Muscle of leg (tissue), 11 donors: ENCODE results near the gene RFK. TPM values are rescaled to one million over a fixed set of nuclear protein-coding genes. Genes with fewer than 3 reads are reported as not detected.
A peak's percentile ranks its signal among the peaks of the same experiment; 100 is the strongest.

Source experiments
- DNase-seq: peaks from one replicate; pipeline ENCODE4 v3.0.0; 2013
- H3K27ac ChIP-seq: one replicate; pipeline ENCODE4 v1.5.1; 2013; ENCODE audit warnings: mild to moderate bottlenecking, low read length, control low read depth
- H3K27me3 ChIP-seq: one replicate; pipeline ENCODE4 v1.6.1; 2013; ENCODE audit warnings: low read length; ENCODE audit not compliant: control insufficient read depth, insufficient read depth
- H3K36me3 ChIP-seq: one replicate; pipeline ENCODE4 v1.6.1; 2013; ENCODE audit warnings: low read length; ENCODE audit not compliant: control insufficient read depth, insufficient read depth
- H3K4me1 ChIP-seq: one replicate; pipeline ENCODE4 v1.6.1; 2013; ENCODE audit warnings: low read length; ENCODE audit not compliant: control insufficient read depth, insufficient read depth
- H3K4me3 ChIP-seq: one replicate; pipeline ENCODE4 v1.5.1; 2013; ENCODE audit warnings: low read length, control low read depth
- H3K9me3 ChIP-seq: replicated peaks from 2 replicates; pipeline ENCODE4 v1.6.1; 2013; ENCODE audit warnings: low read depth, low read length; ENCODE audit not compliant: control insufficient read depth
- WGBS: methylation state at CpG from one replicate; pipeline ENCODE4 v1.1.5; 2013; ENCODE audit warnings: missing lambda C conversion rate; ENCODE audit not compliant: insufficient coverage; 5-methylcytosine and 5-hydroxymethylcytosine counted together
- polyA plus RNA-seq, 8 donors: library from polyadenylated mRNA; unstranded; fragments of 120-200 nt; gene quantifications; one replicate each; pipeline versions ENCODE4 v1.2.1 to v1.2.3, GENCODE V29; 2013; ENCODE audit warnings: inconsistent platforms in 1 of 8, low replicate concordance in 1 of 8; ENCODE audit not compliant: insufficient read length in 8 of 8, insufficient read depth in 1 of 8
- total RNA-seq: library from RNA; stranded (reverse); fragments of 120-200 nt; gene quantifications from one replicate; pipeline ENCODE4 v1.2.4, GENCODE V29; 2013

Gene RFK
- total and polyA plus RNA-seq, 9 donors: 10.6 to 15.8 (median 12.6) TPM

DNA sequence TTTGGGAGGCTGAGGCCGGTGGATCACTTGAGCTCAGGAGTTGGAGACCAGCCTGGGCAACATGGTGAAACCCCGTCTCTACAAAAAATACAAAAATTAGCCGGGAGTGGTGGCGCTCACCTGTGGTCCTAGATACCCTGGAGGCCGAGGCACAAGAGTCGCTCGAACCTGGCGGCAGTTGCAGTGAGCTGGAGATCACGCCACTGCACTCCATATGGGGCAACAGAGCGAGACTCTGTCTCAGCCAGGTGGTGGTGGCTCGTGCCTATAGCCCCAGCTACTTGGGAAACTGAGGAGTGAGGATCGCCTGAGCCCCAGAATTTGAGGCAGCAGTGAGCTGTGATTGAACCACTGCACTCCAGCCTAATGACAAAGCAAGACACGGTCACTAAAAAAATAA is 2.4 kb upstream of the RFK start:
- no peak overlapping the region for H3K27ac ChIP-seq
- 95% methylated on average over 13 of the region's 13 CpGs for WGBS
- H3K4me3 ChIP-seq: no peak overlapping the region
- no peak for DNase-seq
- H3K4me1 ChIP-seq: peaks cover 6% of the 10 kb centered on the region
- H3K27me3 ChIP-seq: no peaks in the 10 kb centered on the region
- no peaks in the 10 kb centered on the region for H3K9me3 ChIP-seq
- peaks cover 2% of the 10 kb centered on the region for H3K36me3 ChIP-seq

DNA sequence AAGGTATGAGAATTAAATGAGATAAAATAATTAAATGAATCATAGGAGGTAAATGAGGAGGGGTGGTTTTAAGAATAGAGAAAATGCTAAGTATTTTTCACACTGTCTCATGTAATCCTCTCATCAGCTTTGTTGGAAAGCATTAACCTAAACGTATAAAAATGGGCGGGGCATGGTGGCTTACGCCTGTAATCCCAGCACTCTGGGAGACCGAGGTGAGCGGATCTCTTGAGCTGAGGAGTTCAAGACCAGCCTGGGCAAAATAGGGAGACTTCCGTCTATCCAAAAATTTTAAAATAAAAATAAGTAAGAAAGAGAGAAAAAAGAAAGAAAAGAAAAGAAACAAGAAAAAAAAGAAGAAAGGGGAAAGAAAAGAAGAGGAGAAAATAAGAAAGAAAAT is 1.9 kb upstream of the RFK start:
- 67% methylated on average over 3 of the region's 6 CpGs for WGBS

DNA sequence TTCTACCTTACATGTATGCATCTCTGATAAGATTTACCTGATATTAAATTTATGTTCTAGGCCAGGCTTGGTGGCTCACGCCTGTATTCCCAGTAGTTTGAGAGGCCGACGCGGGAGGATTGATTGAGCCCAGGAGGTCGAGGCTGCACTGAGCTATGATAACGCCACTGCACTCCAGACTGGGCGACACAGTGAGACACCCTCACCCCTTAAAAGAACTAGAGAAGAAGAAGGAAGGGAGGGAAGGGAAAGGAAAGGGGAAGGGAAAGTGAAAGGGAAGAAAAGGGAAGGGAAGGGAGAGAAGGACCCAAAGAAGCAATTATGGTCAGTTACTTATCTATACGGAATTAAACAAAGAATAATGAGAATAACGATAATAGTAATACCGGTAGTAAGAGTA is 1.2 kb upstream of the RFK start:
- Histone ChIP-seq H3K36me3 (peaks cover 3% of the 10 kb centered on the region), H3K4me3 (no peak overlapping the region), H3K4me1 (peaks cover 6% of the 10 kb centered on the region), H3K27ac (peak overlapping the region; percentile 98), H3K27me3 (no peaks in the 10 kb centered on the region), H3K9me3 (no peaks in the 10 kb centered on the region)
- no peak for DNase-seq
- WGBS: 80% methylated on average over 2 of the region's 10 CpGs

More for the DNA sequence above, 1.9 kb upstream of the RFK start:
- H3K36me3 ChIP-seq: peaks cover 3% of the 10 kb centered on the region
- no peaks in the 10 kb centered on the region for H3K9me3 ChIP-seq
- H3K4me3 ChIP-seq: no peak overlapping the region
- no peak for DNase-seq
- no peaks in the 10 kb centered on the region for H3K27me3 ChIP-seq
- peaks cover 6% of the 10 kb centered on the region for H3K4me1 ChIP-seq
- H3K27ac ChIP-seq: no peak overlapping the region

DNA sequence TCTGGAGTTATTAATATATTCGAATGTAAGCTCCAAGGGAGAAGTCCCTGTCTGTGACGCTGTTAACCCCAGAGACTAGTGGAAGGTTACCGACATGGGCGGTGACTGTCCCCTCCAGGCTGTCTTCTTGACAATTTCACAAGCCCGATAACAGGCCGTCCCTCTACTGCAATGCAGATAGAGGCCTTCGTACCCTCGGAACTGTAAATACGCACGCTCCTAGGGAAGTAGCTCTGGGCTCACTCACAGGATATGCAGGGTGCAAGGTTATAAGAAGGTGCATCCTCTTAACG is 680 bp upstream of the RFK start:
- Histone ChIP-seq H3K36me3 (peaks cover 3% of the 10 kb centered on the region), H3K4me1 (peaks cover 6% of the 10 kb centered on the region), H3K27ac (peak overlapping the region; percentile 98), H3K9me3 (no peaks in the 10 kb centered on the region), H3K27me3 (no peaks in the 10 kb centered on the region), H3K4me3 (peak overlapping the region; percentile 90)
- DNase-seq: no peak
- 10% methylated on average over 2 of the region's 11 CpGs for WGBS

DNA sequence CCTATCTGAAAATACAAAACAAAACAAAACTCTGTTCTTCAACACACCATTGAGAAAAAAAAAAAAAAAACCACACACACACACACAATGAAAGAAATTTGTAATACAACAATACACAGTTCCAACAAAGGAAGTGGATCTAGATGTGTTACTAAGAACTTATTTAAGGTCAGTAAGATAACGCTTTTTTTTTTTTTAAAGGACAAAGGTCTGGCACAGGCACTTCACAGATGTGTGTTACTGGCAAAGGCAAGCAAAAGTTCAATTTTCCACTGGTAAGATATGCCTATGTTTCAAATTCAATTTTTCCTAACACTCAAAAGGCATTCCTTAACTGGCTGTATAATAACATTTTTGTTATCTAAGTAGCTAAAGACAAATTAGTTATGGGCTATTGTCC is 3.6 kb downstream of the RFK start:
- H3K27me3 ChIP-seq: no peaks in the 10 kb centered on the region
- peaks cover 11% of the 10 kb centered on the region for H3K36me3 ChIP-seq
- no peaks in the 10 kb centered on the region for H3K9me3 ChIP-seq
- H3K27ac ChIP-seq: no peak overlapping the region
- WGBS: no CpG with 5 or more reads among the region's 1 CpG
- H3K4me3 ChIP-seq: no peak overlapping the region
- no peak for DNase-seq
- H3K4me1 ChIP-seq: peaks cover 6% of the 10 kb centered on the region

DNA sequence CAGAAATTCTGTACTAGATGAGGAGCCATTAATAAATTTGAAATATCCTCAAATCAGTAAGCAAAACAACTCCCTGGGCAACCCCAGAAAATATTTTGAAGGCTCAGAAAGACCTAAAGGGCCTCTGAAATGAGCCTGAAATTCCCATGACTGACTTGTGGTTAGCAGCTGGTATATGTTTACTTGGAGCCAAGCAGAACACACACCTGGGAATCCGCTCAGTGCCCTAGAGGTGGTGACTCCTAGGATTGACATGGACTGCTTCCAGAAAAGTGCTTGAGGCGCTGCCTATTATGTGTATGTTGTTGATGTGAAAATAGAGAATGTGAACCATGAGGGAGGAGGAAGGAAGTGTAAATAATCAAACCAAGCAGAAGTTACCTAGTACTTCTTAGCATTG is 14.7 kb downstream of the RFK start:
- Histone ChIP-seq H3K27me3 (no peaks in the 10 kb centered on the region), H3K27ac (no peak overlapping the region), H3K4me3 (no peak overlapping the region), H3K36me3 (no peaks in the 10 kb centered on the region), H3K4me1 (peaks cover 3% of the 10 kb centered on the region), H3K9me3 (no peaks in the 10 kb centered on the region)
- 63% methylated on average over 1 of the region's 2 CpGs for WGBS
- DNase-seq: no peak

DNA sequence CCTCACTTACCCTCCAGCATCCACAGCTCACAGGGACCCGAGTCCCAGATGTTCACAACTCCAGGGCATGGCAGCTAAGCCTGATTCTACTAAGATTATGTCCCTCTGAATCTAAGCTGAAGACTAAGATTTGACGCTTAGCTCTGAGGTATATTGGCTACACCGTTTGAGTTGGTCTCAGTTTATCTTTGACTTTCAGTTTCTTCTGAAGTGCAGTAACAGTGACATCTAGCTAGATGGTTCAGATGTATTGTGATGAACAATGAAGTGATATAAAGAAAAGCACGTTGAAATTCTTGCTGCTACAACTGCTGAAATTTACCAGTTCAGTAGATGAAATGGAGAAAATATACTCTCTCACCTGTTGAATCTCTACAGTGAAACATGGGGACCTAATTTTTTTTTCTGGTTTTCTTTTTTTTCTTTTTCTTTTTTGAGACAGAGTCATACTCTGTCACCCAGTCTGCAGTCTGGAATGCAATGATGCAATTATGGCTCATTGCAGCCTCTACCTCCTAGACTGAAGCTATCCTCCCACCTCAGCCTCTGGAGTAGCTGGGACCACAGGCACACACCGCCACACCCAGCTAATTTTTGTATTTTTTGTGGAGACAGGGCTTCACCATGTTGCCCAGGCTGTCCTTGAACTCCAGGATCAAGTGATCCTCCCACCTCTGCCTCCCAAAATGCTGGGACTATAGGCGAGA is 15.7 kb downstream of the RFK start:
- Histone ChIP-seq H3K27ac (no peak overlapping the region), H3K27me3 (no peaks in the 10 kb centered on the region), H3K4me1 (peaks cover 7% of the 10 kb centered on the region), H3K4me3 (no peak overlapping the region), H3K36me3 (no peaks in the 10 kb centered on the region), H3K9me3 (no peaks in the 10 kb centered on the region)
- 60% methylated on average over 1 of the region's 6 CpGs for WGBS
- no peak for DNase-seq

DNA sequence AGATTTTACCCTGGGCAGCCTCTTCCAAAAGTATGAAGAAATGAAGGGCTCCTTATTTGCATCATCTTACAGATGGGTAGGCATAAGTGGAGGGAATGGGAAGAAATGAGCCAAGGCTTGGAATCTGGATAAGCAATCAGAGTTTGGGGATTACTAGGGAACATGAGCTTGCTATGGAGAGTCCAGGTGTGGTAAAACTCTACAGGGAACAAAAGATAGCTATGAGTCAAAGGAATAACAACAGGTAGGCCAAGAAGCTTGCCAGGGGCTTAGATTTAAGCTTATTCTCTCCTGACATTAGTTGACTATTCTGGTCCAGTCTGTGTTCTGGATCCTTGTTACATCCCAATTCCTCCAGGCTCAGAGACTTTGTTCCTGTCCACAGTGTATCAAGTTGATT is 16.4 kb downstream of the RFK start:
- no peak overlapping the region for H3K4me3 ChIP-seq
- no peaks in the 10 kb centered on the region for H3K36me3 ChIP-seq
- DNase-seq: no peak
- H3K27me3 ChIP-seq: no peaks in the 10 kb centered on the region
- H3K4me1 ChIP-seq: peaks cover 15% of the 10 kb centered on the region
- no peak overlapping the region for H3K27ac ChIP-seq
- H3K9me3 ChIP-seq: no peaks in the 10 kb centered on the region

DNA sequence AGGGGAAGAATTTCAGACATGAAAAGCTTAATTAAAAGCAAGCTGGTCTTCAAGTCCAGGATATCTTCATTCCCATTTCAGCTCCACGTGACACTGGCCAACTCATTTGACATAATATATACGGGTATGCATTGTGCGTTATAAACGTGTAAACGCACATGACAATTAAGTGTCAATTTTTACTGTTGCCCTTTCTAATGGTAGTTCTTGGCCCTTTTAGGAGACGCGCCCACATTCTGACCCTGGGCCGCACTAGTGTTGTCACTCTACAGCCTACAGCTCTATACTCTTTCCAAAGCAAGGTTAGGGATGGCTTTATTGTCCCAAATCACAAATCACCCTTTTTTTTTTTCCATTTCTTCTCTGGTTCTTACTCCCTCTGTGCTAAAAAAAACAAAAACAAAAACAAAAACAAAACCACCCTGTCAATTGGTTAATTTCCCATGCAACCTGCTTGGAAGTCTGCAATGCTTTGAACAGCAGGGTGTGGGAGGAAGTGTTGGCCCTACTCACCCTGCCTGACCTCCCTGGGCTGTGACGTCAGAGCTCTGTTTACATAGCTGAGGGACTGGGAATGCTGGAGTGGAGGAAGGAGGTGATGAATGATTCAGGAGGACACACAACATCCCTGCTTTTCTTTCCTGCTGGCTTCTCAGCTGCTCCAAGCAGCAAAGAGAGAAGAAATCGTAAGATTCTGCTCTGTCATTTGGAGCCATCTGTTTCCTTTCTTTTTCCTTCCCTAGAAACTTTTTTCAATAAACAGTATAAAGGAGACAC is 19.3 kb downstream of the RFK start:
- Histone ChIP-seq H3K27ac (no peak overlapping the region), H3K36me3 (no peaks in the 10 kb centered on the region), H3K9me3 (no peaks in the 10 kb centered on the region), H3K4me3 (no peak overlapping the region), H3K27me3 (no peaks in the 10 kb centered on the region), H3K4me1 (peaks cover 15% of the 10 kb centered on the region)
- WGBS: 88% methylated on average over 7 of the region's 10 CpGs
- DNase-seq: peak; percentile 62

DNA sequence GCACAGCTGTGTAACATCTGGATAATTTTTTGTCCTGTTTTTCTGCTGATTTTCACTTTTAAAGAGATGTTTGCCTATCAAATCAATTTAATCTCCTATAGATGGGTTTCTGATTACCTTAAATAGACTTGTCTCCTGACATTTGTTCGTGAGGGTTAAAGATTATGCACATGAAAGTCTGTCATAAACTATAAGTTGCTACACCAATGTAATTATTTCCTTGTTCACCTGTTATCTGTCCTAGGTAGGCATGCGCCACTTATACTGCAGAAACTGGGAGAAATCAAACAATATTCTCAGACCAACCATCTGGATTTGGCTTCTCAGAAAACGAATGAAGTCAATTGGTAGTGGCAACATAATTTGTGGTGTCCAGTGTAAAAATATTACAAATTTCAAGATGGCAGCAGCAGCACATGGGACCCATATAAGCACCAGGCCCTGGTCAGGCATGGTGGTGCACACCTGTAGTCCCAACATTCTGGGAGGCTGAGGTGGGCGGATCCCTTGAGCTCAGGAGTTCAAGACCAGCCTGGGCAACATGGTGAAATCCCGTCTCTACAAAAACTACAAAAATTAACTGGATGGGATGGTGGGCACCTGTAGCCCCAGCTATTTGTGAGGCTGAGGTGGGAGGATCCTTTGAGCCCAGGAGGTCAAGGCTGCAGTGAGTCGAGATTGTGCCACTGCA is 20.3 kb downstream of the RFK start:
- H3K27ac ChIP-seq: no peak overlapping the region
- H3K9me3 ChIP-seq: no peaks in the 10 kb centered on the region
- no peaks in the 10 kb centered on the region for H3K27me3 ChIP-seq
- no peak overlapping the region for H3K4me3 ChIP-seq
- no peaks in the 10 kb centered on the region for H3K36me3 ChIP-seq
- DNase-seq: no peak
- WGBS: 80% methylated on average over 2 of the region's 6 CpGs
- H3K4me1 ChIP-seq: peaks cover 17% of the 10 kb centered on the region
